Hepatic stellate cell (primary cell): Measurements from ENCODE around the gene POMT1.

Source experiments
- DNase-seq: peaks from one replicate; pipeline ENCODE4 v3.0.0; 2011; ENCODE audit warnings: low spot score

The POMT1 gene

GRCh38 chr9:131476777-131477345 is 25.9 kb upstream of the POMT1 start:
- no peak for DNase-seq

GRCh38 chr9:131477367-131477766 is 25.4 kb upstream of the POMT1 start:
- DNase-seq = no peak

GRCh38 chr9:131477816-131478419 is 24.8 kb upstream of the POMT1 start:
- no peak for DNase-seq

GRCh38 chr9:131478421-131478868 is 24.3 kb upstream of the POMT1 start:
- DNase-seq = no peak

- DNase-seq = no peak
Measured at GRCh38 chr9:131478911-131479310, 23.8 kb upstream of the POMT1 start.

GRCh38 chr9:131480258-131480657 is 22.5 kb upstream of the POMT1 start:
- no peak for DNase-seq

- DNase-seq = no peak
Measured at GRCh38 chr9:131481441-131482342, 21.0 kb upstream of the POMT1 start.

GRCh38 chr9:131482343-131483006 is 20.2 kb upstream of the POMT1 start:
- no peak for DNase-seq

- no peak for DNase-seq
Measured at GRCh38 chr9:131483319-131484050, 19.2 kb upstream of the POMT1 start.

GRCh38 chr9:131484051-131484445 is 18.7 kb upstream of the POMT1 start:
- DNase-seq = no peak

- DNase-seq = no peak
Measured at GRCh38 chr9:131484560-131485185, 18.0 kb upstream of the POMT1 start.

GRCh38 chr9:131485206-131485605 is 17.5 kb upstream of the POMT1 start:
- DNase-seq = no peak

- no peak for DNase-seq
Measured at GRCh38 chr9:131485728-131486422, 16.8 kb upstream of the POMT1 start.

- no peak for DNase-seq
Measured at GRCh38 chr9:131487001-131487400, 15.7 kb upstream of the POMT1 start.

GRCh38 chr9:131487621-131488031 is 15.1 kb upstream of the POMT1 start:
- DNase-seq = no peak

- DNase-seq = no peak
Measured at GRCh38 chr9:131490514-131490913, 12.2 kb upstream of the POMT1 start.

- DNase-seq = no peak
Measured at GRCh38 chr9:131491001-131491710, 11.6 kb upstream of the POMT1 start.

GRCh38 chr9:131492070-131492469 is 10.6 kb upstream of the POMT1 start:
- DNase-seq = no peak

GRCh38 chr9:131494296-131494870 is 8.3 kb upstream of the POMT1 start:
- no peak for DNase-seq

GRCh38 chr9:131495785-131496184 is 6.9 kb upstream of the POMT1 start:
- DNase-seq = no peak
